GM12891 (cell line): ENCODE measurements around the gene SLC27A3.
A peak's percentile ranks its signal among the peaks of the same experiment; 100 is the strongest.
"Not testable (repeated sequence)": the region's sequence is repeated elsewhere in the genome, so short reads cannot be mapped to it uniquely, and the experiment has no call there.

Experiments used
- DNase-seq: peaks from one replicate; pipeline ENCODE4 v3.0.0; 2011; ENCODE audit warnings: low spot score; ENCODE audit not compliant: insufficient read length
- FAIRE-seq: peaks from 2 replicates; lab custom pipeline; 2011; peaks lifted over from hg19 to GRCh38; lab: Jason Lieb, UNC
- PAX5 ChIP-seq: IDR thresholded peaks from 2 replicates; pipeline ENCODE4 v1.6.1; 2011; ENCODE audit warnings: low read length, moderate library complexity, mild to moderate bottlenecking; ENCODE audit not compliant: insufficient read depth, severe bottlenecking
- POLR2A ChIP-seq: IDR thresholded peaks from 2 replicates; pipeline ENCODE4 v1.6.1; 2011; ENCODE audit warnings: low read depth, low read length, control low read depth
- POLR2AphosphoS5 ChIP-seq: IDR thresholded peaks from 2 replicates; pipeline ENCODE4 v1.6.1; 2011; ENCODE audit warnings: low read depth, low read length, control low read depth
- POU2F2 ChIP-seq: IDR thresholded peaks from 2 replicates; pipeline ENCODE4 v1.6.1; 2011; ENCODE audit warnings: low read depth, mild to moderate bottlenecking, control low read depth, low read length, moderate library complexity
- SPI1 ChIP-seq: IDR thresholded peaks from 2 replicates; pipeline ENCODE4 v1.6.1; 2011; ENCODE audit warnings: low read depth, low read length, control low read depth
- TAF1 ChIP-seq: IDR thresholded peaks from 2 replicates; pipeline ENCODE4 v1.6.1; 2011; ENCODE audit warnings: low read depth, low read length, control low read depth

Gene SLC27A3

GRCh38 chr1:153780551-153780950 lies 5.3 kb downstream of the SLC27A3 start:
- TF ChIP-seq SPI1 = no peak
- no peak for TF ChIP-seq TAF1
- no peak for TF ChIP-seq POLR2A
- TF ChIP-seq PAX5 = no peak
- TF ChIP-seq POLR2AphosphoS5 = no peak
- no peak for TF ChIP-seq POU2F2
- FAIRE-seq = no peak
- DNase-seq = no peak

GRCh38 chr1:153782648-153783047 lies 7.4 kb downstream of the SLC27A3 start:
- not testable (repeated sequence) for FAIRE-seq, DNase-seq

- no peak for TF ChIP-seq TAF1
- no peak; the same call in 1 of the 2 replicates for TF ChIP-seq POU2F2
- peak; percentile 81 for TF ChIP-seq POLR2A
- TF ChIP-seq POLR2AphosphoS5 = peak; percentile 89
- TF ChIP-seq SPI1 = peak; percentile 77
- peak; percentile 98 for DNase-seq
- peak; percentile 99 for FAIRE-seq
Observed at GRCh38 chr1:153783233-153784190, 8.3 kb downstream of the SLC27A3 start.

- FAIRE-seq = peak; percentile 31
- TF ChIP-seq POU2F2 (no peak), POLR2A (no peak), TAF1 (no peak), POLR2AphosphoS5 (no peak), PAX5 (no peak), SPI1 (no peak)
- DNase-seq = no peak
Observed at GRCh38 chr1:153786038-153786790, 11.0 kb downstream of the SLC27A3 start.

- FAIRE-seq = peak; percentile 23
- no peak for TF ChIP-seq SPI1
- no peak for TF ChIP-seq TAF1
- TF ChIP-seq POLR2AphosphoS5 = no peak
- no peak for TF ChIP-seq POLR2A
- no peak for TF ChIP-seq POU2F2
- no peak for TF ChIP-seq PAX5
- DNase-seq = no peak
Observed at GRCh38 chr1:153789478-153790034, 14.3 kb downstream of the SLC27A3 start.

GRCh38 chr1:153790313-153790965 lies 15.2 kb downstream of the SLC27A3 start:
- no peak for DNase-seq
- FAIRE-seq = no peak
- TF ChIP-seq POU2F2 (no peak), SPI1 (no peak), POLR2A (no peak), TAF1 (no peak), PAX5 (no peak), POLR2AphosphoS5 (no peak)

- no peak for TF ChIP-seq POU2F2
- TF ChIP-seq POLR2A = no peak
- TF ChIP-seq PAX5 = no peak
- peak; percentile 97 for TF ChIP-seq SPI1
- no peak for TF ChIP-seq TAF1
- no peak for TF ChIP-seq POLR2AphosphoS5
- peak; percentile 60 for DNase-seq
- FAIRE-seq = peak; percentile 89
Observed at GRCh38 chr1:153790966-153791647, 15.9 kb downstream of the SLC27A3 start.

GRCh38 chr1:153791648-153792253 lies 16.5 kb downstream of the SLC27A3 start:
- DNase-seq (no peak), FAIRE-seq (peak; percentile 91)
- no peak for TF ChIP-seq PAX5
- peak; percentile 95 for TF ChIP-seq SPI1

- FAIRE-seq (peak; percentile 52), DNase-seq (no peak)
- TF ChIP-seq POLR2AphosphoS5 (no peak), TAF1 (no peak), POU2F2 (no peak), SPI1 (no peak), POLR2A (no peak), PAX5 (no peak)
Observed at GRCh38 chr1:153792631-153793041, 17.4 kb downstream of the SLC27A3 start.
